Smooth muscle cell (in vitro differentiated cells): ENCODE data around the gene PDC. TPM values are rescaled to one million over a fixed set of nuclear protein-coding genes. Genes with fewer than 3 reads are reported as not detected.
"Not testable (repeated sequence)": the region's sequence is repeated elsewhere in the genome, so short reads cannot be mapped to it uniquely, and the experiment has no call there.

Source experiments
- DNase-seq: peaks from one replicate; lab custom pipeline; 2025; ENCODE audit not compliant: unreplicated experiment; lab: John Stamatoyannopoulos, UW
- H2AFZ ChIP-seq: fragments of 200-600 bp; sonication (generic); 2 replicates; pipeline ENCODE4 v1.6.0; 2016; ENCODE audit warnings: antibody characterized with exemption, low read depth, mild to moderate bottlenecking
- H3F3A ChIP-seq: fragments of 200-600 bp; sonication (generic); 2 replicates; pipeline ENCODE4 v1.6.0; 2017; ENCODE audit warnings: antibody characterized with exemption, low read depth
- H3K27ac ChIP-seq: fragments of 200-600 bp; sonication (generic); 2 replicates; pipeline ENCODE4 v1.5.1; 2016; ENCODE audit warnings: low read depth, mild to moderate bottlenecking
- H3K27me3 ChIP-seq: fragments of 200-600 bp; sonication (generic); 2 replicates; pipeline ENCODE4 v1.6.1; 2016; ENCODE audit warnings: low read depth, mild to moderate bottlenecking
- H3K36me3 ChIP-seq: fragments of 200-600 bp; sonication (generic); 2 replicates; pipeline ENCODE4 v1.5.1; 2016; ENCODE audit warnings: low read depth
- H3K4me1 ChIP-seq: fragments of 200-600 bp; sonication (generic); 2 replicates; pipeline ENCODE4 v1.5.1; 2016; ENCODE audit warnings: low read depth
- H3K4me2 ChIP-seq: fragments of 200-600 bp; sonication (generic); 2 replicates; pipeline ENCODE4 v1.6.0; 2016; ENCODE audit warnings: mild to moderate bottlenecking
- H3K4me3 ChIP-seq: fragments of 200-600 bp; sonication (generic); 2 replicates; pipeline ENCODE4 v1.5.1; 2016; ENCODE audit warnings: mild to moderate bottlenecking
- H3K79me2 ChIP-seq: fragments of 200-600 bp; sonication (generic); 2 replicates; pipeline ENCODE4 v1.6.0; 2016; ENCODE audit warnings: low read depth, mild to moderate bottlenecking
- H3K9ac ChIP-seq: fragments of 200-600 bp; sonication (generic); 2 replicates; pipeline ENCODE4 v1.6.0; 2016; ENCODE audit warnings: low read depth
- H3K9me3 ChIP-seq: fragments of 200-600 bp; sonication (generic); replicated peaks from 2 replicates; pipeline ENCODE4 v1.5.1; 2016; ENCODE audit warnings: low read depth
- H4K20me1 ChIP-seq: fragments of 200-600 bp; sonication (generic); 2 replicates; pipeline ENCODE4 v1.6.0; 2016; ENCODE audit warnings: low read depth
- WGBS: methylation state at CpG from one replicate; pipeline ENCODE4 v1.1.7; 2016; ENCODE audit warnings: low lambda C conversion rate; 5-methylcytosine and 5-hydroxymethylcytosine counted together
- polyA plus RNA-seq: library from polyadenylated mRNA; unstranded; fragments of >200 nt; fragmentation: Nextera tagmentation; extraction: Ambion mirVana; gene quantifications from 2 replicates; pipeline ENCODE4 v1.2.1, GENCODE V29; 2016
- total RNA-seq: library from RNA; depleted of rRNA; stranded (reverse); fragments of >200 nt; gene quantifications from 2 replicates; pipeline ENCODE4 v1.2.3, GENCODE V29; 2014
- TF ChIP-seq, protein P1 (sequence below): fragments of 200-600 bp; sonication (generic); IDR thresholded peaks from 2 replicates; pipeline ENCODE4 v1.5.1; 2017; ENCODE audit warnings: borderline replicate concordance, mild to moderate bottlenecking, antibody characterized with exemption; ENCODE audit not compliant: insufficient read depth, poor library complexity, severe bottlenecking

PDC gene
- total and polyA plus RNA-seq, 2 experiments from 2014 or later, result not detected

- peak overlapping the region; percentile 39 for H3K4me2 ChIP-seq
- 20% methylated on average over 2 of the region's 2 CpGs for WGBS
- TF ChIP-seq, protein P1, sequence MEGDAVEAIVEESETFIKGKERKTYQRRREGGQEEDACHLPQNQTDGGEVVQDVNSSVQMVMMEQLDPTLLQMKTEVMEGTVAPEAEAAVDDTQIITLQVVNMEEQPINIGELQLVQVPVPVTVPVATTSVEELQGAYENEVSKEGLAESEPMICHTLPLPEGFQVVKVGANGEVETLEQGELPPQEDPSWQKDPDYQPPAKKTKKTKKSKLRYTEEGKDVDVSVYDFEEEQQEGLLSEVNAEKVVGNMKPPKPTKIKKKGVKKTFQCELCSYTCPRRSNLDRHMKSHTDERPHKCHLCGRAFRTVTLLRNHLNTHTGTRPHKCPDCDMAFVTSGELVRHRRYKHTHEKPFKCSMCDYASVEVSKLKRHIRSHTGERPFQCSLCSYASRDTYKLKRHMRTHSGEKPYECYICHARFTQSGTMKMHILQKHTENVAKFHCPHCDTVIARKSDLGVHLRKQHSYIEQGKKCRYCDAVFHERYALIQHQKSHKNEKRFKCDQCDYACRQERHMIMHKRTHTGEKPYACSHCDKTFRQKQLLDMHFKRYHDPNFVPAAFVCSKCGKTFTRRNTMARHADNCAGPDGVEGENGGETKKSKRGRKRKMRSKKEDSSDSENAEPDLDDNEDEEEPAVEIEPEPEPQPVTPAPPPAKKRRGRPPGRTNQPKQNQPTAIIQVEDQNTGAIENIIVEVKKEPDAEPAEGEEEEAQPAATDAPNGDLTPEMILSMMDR, result no peak
Observed at GRCh38 chr1:186474208-186474607, 13.3 kb upstream of the PDC start.

DNA sequence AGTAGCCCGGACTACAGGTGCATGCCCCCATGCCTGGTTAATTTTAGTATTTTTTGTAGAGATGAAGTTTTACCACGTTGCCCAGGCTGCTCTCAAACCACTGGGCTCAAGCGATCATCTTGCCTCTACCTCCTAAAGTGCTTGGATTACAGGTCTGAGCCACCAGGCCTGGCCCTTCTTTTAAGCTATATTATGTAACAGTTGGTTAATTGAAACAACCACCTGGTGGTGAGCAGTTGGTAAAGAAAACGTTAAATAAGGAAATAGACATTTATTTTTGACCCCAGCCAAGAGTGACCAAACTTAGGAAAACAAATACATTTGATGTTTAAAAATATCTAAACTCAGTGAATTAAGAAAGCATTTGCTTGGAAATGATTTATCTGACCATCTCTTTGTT, 12.1 kb upstream of the PDC start:
- Histone ChIP-seq H3K27ac (peak overlapping the region; percentile 76), H2AFZ (no peak overlapping the region), H3K79me2 (no peaks in the 10 kb centered on the region), H3K4me2 (no peak overlapping the region), H3K9ac (no peak overlapping the region), H4K20me1 (no peaks in the 10 kb centered on the region), H3K27me3 (no peaks in the 10 kb centered on the region), H3F3A (no peaks in the 10 kb centered on the region), H3K4me3 (no peak overlapping the region), H3K36me3 (no peaks in the 10 kb centered on the region), H3K9me3 (no peaks in the 10 kb centered on the region), H3K4me1 (no peaks in the 10 kb centered on the region)
- TF ChIP-seq, protein P1, result no peak
- 87% methylated on average over 4 of the region's 4 CpGs for WGBS
- DNase-seq, result no peak

More at GRCh38 chr1:186474208-186474607, 13.3 kb upstream of the PDC start:
- Histone ChIP-seq H3K36me3 (no peaks in the 10 kb centered on the region), H3K9me3 (no peaks in the 10 kb centered on the region), H3K4me3 (no peak overlapping the region), H3K4me1 (no peaks in the 10 kb centered on the region), H3K79me2 (no peaks in the 10 kb centered on the region), H3F3A (no peaks in the 10 kb centered on the region), H3K27ac (peak overlapping the region; percentile 76), H4K20me1 (no peaks in the 10 kb centered on the region), H3K9ac (peak overlapping the region; percentile 48), H3K27me3 (no peaks in the 10 kb centered on the region), H2AFZ (peak overlapping the region; percentile 9)
- DNase-seq, result no peak

DNA sequence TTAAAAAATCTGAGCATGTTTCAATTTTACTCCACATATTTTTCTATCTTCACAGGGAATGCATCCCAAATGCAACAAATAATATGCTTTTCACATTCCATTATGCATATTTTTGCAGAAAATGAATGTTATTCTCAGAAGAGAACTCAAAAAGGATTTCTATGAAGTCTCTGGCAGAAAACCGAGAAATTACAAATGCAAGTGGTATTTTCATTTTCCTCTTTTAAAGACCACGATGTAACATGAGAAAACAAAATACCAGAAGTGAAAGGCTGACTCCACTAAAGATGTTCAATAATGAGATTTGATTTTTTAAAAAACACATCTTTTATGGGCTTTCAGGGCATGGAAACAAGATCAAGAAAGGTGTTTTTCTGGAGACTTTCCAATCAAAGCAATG, 5.0 kb upstream of the PDC start:
- Histone ChIP-seq H3K9ac (no peak overlapping the region), H3K9me3 (no peaks in the 10 kb centered on the region), H3K4me3 (no peak overlapping the region), H3K36me3 (no peaks in the 10 kb centered on the region), H3K79me2 (no peaks in the 10 kb centered on the region), H4K20me1 (no peaks in the 10 kb centered on the region), H2AFZ (no peak overlapping the region), H3K27me3 (no peaks in the 10 kb centered on the region), H3K4me1 (no peaks in the 10 kb centered on the region), H3F3A (no peaks in the 10 kb centered on the region), H3K27ac (no peak overlapping the region), H3K4me2 (no peak overlapping the region)
- DNase-seq, result no peak
- TF ChIP-seq, protein P1, result no peak
- WGBS, result 89% methylated on average over 2 of the region's 2 CpGs

DNA sequence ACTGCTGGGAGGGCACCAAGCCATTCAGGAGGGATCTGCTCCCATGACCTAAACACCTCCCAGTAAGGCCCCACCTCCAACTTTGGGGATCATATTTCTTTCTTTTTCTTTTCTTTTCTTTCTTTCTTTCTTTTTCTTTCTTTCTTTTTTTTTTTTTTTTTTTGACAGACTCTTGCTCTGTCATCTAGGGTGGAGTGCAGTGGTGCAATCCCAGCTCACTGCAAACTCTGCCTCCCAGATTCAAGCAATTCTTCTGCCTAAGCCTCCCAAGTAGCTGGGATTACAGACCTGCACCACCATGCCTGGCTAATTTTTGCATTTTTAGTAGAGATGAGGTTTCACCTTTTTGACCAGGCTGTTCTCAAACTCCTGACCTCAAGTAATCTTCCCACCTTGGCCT, 4.6 kb upstream of the PDC start:
- not testable (repeated sequence) for H2AFZ ChIP-seq, H3F3A ChIP-seq, H3K4me2 ChIP-seq, H3K9me3 ChIP-seq, H3K4me1 ChIP-seq, DNase-seq, H3K27me3 ChIP-seq, H3K79me2 ChIP-seq, H3K27ac ChIP-seq, H3K9ac ChIP-seq, H3K4me3 ChIP-seq, H4K20me1 ChIP-seq, H3K36me3 ChIP-seq
